HG03442 (cell line): ENCODE measurements around the gene TMEM63B.
"Not testable (repeated sequence)": the region's sequence is repeated elsewhere in the genome, so short reads cannot be mapped to it uniquely, and the experiment has no call there.

ENCODE experiments used
- ATAC-seq: cut with Tn5 transposase; IDR thresholded peaks from one replicate; pipeline ENCODE4 v1.9.1; 2021; ENCODE audit warnings: mild to moderate bottlenecking, moderate library complexity; ENCODE audit not compliant: unreplicated experiment

The TMEM63B gene

GRCh38 chr6:44127186-44128019, at the start of gene TMEM63B, which contains the start of gene MRPL14:
Gene TMEM63B, plus strand, starts transcription at chr6:44127554. Its CDS starts 7,031 bp downstream, at chr6:44134585.
Gene MRPL14, minus strand, starts transcription at chr6:44127452. Its CDS starts 10,841 bp downstream, at chr6:44116611.
- ATAC-seq = peak; percentile 67

- ATAC-seq = no peak
Measured at GRCh38 chr6:44078219-44078826, 49.0 kb upstream of the TMEM63B start.

- ATAC-seq = no peak
Measured at GRCh38 chr6:44078827-44079671, 48.3 kb upstream of the TMEM63B start.

- ATAC-seq = no peak
Measured at GRCh38 chr6:44079672-44080071, 47.7 kb upstream of the TMEM63B start.

GRCh38 chr6:44080561-44081521, 46.5 kb upstream of the TMEM63B start:
- ATAC-seq = no peak

GRCh38 chr6:44081753-44082152, 45.6 kb upstream of the TMEM63B start:
- no peak for ATAC-seq

GRCh38 chr6:44082872-44083321, 44.5 kb upstream of the TMEM63B start:
- no peak for ATAC-seq

GRCh38 chr6:44084231-44085014, 42.9 kb upstream of the TMEM63B start:
- ATAC-seq = no peak

- ATAC-seq = no peak
Measured at GRCh38 chr6:44085219-44085618, 42.1 kb upstream of the TMEM63B start.

GRCh38 chr6:44086931-44087574, 40.3 kb upstream of the TMEM63B start:
- ATAC-seq = no peak

GRCh38 chr6:44087623-44088022, 39.7 kb upstream of the TMEM63B start:
- no peak for ATAC-seq

- ATAC-seq = no peak
Measured at GRCh38 chr6:44088827-44089590, 38.3 kb upstream of the TMEM63B start.

- no peak for ATAC-seq
Measured at GRCh38 chr6:44090465-44090864, 36.9 kb upstream of the TMEM63B start.

GRCh38 chr6:44091356-44091755, 36.0 kb upstream of the TMEM63B start:
- ATAC-seq = not testable (repeated sequence)

GRCh38 chr6:44091981-44092884, 35.1 kb upstream of the TMEM63B start:
- ATAC-seq = no peak

- ATAC-seq = no peak
Measured at GRCh38 chr6:44093066-44093465, 34.3 kb upstream of the TMEM63B start.
